GM21390 (cell line): Measurements from ENCODE around the gene AMMECR1.

Experiments used
- ATAC-seq: cut with Tn5 transposase; IDR thresholded peaks from one replicate; pipeline ENCODE4 v1.9.1; 2021; ENCODE audit not compliant: unreplicated experiment

The AMMECR1 gene

DNA sequence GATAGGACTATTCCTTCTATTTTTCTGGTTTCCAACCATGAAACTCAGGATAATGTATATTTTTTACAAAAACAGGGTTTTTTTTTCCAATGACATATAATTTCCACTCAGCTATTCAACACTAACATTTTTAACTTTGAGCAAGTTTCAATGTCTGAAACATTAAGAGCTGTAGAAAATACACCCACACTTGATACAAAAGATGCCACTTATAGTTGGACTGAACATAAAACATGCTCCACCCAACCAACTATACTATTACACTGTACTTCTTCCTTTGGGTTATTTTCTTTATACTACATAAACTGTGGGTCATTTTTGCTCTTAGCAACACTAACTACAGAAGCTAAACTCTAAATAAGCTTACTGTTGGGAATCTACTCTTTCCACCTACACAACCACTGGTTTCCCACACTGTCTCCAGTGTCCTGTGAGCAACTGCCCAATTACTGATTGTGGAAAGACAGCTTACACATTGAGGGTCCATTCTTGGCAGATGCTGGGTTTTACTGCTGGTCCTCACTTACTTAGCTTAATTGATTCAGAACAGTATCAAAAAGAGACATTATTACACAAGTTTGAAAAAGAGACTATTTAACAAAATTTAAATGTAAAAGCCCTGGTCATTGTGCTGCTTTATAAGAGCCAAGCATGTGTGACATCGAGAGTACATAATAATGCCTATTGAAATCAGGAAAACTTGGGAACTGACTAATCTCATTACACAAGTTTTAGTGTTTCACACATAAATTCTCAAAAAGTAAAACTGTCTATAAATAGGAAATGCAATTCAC is 6.3 kb downstream of the AMMECR1 start:
- ATAC-seq: no peak

DNA sequence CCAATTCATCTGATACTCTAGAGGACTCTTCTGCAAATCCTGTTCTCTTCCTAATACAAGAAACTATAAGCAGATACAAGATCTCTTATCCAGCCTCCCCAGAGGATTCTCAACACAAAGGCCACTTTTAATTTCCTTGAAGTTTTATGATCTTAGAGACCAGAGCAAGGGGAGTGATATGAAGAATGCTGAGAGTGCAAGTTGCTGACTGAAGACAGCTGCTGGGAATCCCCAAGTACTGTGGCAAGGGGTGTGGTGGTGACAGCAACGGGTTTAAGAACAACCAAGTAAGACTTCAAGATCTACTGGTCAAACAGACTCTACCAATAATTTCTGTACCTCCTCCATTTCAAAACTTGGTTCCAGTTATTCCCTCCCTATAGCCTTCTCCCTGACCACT is 7.0 kb downstream of the AMMECR1 start:
- no peak for ATAC-seq

DNA sequence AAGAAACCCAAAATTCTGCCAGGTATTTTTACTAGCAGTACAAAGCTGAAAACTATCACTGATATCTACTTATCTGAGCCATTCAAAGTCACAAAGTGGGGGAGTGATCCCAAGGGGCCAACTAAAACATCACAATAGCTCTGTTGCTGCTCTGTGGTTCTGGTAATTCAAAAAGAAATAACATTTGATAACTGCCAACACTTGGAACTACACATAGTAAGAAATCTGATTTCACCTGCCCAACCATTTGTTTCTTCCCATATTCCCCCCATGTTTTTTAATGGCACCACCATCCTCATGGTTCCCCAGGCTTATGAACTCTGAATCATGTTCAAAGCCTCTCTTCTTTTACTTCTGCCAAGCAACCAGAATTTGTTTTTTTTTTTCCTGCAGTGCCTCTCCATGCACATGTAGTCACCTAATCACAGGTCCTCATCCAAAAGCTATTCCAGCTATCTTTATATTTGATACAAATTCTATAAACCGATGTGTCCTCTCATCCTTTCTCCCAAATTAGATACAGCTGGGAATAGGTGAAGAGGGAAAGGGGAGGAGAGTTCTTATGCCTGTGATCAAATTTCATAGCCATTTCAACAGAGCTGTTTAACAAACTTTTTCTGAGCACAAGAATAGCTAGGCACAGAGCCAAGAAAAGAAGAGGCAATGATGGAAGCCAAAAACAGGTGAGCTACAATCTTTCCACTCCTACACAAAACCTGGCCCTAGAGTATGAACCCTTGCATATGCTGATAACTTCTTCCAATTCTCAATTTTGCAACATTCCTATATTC is 7.7 kb downstream of the AMMECR1 start:
- ATAC-seq: no peak

DNA sequence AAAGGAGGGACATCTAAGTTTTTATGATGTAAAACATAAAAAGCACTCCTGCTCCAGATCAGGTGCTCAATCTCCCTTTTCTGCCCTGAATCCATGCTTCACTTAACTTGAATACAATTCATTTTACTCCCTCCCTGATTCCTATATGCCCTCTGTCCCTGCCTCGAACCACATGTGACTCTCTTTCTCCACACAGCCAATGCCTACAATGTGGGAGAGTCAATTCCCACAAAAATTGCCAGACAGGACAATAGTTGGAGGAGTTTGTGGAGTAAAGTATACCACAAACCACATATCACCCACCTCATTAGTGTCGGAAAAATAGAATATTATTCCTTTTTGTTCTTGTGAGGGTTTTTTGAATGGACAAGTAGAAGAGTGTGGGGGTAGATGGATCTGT is 9.7 kb downstream of the AMMECR1 start:
- ATAC-seq: no peak

DNA sequence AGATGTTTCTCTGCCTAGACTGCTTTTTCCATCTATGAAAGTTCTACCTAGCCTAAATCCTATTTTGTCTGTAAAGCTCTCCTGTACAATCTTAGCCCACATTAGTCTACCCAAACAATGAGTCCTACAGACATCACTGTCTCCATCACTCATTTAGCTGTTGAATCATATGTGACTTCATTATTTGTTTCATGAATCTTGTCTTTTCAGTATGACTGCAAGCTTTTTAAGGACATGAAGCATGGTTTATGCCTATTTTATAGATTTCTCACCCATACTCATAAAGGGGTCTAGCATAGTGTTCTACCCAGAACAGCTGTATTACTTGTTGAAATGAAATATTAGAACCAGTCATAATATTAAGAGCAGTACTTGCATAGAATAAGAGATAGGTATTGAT is 13.0 kb downstream of the AMMECR1 start:
- ATAC-seq: no peak

DNA sequence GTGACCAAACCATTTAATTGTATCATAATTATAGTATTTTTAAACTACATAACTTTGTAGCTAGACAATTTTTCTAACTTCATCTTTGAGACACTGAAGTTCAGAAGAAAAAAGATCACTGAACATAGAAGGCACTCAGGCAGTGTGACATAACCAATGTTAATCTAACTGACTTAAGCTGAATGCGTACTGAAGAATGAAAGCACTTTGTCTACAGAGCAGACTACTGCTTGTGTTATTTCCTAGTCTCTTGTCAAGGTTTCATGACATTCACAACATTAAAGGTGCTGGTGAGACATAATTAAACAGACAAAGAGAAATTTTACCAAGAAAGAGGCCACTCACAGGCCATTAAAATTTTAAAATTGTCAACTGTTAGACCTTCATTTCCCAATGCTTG is 13.5 kb downstream of the AMMECR1 start:
- no peak for ATAC-seq

DNA sequence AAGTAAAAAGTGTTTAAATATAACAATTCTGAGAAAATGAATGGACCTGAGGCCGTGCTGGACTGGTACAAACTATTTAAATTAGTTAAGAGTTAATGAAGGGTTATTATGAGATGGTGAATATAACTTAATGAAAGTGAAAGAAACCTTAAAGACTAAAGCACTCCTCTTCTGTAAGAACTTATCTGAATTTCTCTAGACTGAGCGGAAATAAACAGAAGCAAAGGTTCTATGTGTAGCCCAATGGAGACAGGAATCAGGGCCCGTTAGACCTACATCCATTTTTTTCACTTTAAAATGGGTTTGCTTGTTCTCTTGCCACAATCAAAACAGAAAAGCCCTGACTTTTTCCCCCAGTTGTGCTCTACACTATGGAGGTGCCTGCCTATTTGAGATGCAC is 14.9 kb downstream of the AMMECR1 start:
- no peak for ATAC-seq

DNA sequence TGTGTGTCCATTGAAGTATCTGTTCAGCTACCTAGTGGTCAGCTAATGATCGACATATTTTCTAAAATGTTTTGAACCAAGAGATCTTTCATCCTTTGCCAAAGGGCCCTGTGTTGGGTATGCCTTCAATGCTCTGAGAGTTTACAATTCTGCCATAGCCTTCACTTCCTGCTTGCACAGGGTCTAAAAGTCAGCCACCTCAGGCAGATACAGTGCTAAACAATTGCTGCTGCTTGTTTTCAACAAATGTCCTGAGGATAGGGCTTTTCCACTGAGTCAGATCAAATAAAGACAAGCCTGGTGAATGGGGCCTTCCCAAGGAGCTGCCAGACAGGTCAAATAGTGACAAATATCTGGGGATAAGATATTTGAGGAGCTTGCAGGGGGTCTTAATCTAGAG is 16.7 kb downstream of the AMMECR1 start:
- ATAC-seq: no peak

DNA sequence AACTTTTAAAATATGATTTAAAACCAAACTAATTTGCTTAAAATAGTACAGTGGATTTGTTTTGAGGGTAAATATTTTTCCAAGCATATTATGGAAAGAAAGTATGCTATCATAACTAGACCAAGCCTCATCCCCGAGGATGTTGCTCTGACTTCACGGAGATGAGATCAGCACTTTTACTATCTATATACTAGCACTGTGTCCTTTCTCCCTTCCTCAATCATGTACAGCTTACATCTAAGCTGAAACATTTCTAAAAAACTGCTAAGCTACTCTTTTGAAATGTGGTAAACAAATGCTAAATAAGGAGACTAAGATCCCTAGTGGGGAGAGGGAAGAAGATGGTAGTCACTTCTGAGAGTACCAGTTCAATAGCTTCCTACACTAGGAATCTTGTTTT is 23.8 kb downstream of the AMMECR1 start:
- ATAC-seq: no peak

DNA sequence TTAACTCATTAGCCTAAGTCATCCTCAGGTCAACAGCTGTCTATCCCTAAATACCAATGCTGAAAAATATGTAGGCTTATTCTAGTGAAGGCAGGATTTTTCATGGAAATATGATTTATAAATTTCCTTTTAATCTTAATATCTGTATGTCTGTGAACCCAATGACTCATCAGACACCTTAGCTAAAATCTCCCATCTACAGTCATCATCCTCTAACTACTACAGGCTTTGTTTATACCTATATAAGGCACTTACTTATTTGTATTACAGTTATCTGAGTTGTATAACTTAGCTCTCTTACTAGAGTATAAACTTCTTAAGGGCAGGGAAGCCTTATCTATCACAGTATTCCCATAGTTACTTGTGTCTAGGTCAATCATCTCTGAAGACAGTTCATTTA is 24.2 kb downstream of the AMMECR1 start:
- no peak for ATAC-seq

DNA sequence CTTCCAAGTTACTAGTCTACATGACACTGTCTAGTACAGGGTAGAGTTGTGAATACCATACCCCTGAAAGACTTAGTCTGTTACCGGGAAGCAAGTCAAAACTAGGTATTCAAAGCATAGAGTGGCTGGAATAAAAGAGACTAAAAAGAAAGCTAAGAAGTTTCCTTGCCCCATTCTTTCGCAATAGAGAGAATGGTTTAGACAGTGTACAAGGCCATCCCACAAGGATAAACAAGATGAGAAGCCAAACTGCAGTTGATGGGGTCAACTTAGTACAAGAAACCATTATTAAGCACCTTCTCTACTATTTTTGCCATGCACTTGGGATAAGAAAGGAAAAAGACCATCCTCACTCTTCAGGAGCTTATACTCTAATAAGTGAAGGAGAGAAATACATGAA is 30.3 kb downstream of the AMMECR1 start:
- ATAC-seq: no peak

DNA sequence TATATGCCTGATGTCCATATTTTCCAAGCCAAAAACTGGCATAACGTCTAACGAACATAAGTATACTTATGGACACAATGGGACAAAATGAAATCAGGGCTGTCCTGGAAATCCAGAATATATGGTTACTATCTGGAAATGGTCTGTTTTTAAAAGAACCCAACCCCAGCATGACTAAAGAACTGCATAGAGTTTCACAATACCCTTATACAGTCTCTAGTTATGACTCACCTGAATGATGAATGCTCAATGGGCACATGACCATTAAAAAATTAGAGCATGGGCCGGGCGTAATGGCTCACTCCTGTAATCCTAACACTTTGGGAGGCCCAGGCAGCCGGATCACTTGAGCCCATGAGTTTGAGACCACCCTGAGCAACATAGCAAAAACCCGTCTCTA is 31.8 kb downstream of the AMMECR1 start:
- no peak for ATAC-seq

DNA sequence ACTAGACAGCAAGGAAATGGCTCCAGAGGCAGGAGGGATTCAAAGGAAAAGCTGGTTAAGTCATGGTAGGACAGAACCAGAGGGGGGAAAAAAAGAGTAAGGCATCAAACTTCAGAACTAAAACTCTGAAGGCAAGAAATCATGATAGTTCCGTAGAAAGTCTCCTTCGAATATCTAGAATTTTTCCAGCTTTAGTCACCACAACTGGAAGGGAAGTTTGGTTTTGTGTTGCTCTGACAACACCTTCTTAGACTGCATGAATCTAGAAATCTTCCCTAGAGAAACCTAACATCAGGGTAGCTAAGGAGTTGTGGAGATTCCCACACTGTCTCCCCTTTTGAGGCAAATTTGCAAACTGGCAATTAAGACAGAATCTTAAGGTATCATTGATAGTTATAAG is 33.7 kb downstream of the AMMECR1 start:
- no peak for ATAC-seq

DNA sequence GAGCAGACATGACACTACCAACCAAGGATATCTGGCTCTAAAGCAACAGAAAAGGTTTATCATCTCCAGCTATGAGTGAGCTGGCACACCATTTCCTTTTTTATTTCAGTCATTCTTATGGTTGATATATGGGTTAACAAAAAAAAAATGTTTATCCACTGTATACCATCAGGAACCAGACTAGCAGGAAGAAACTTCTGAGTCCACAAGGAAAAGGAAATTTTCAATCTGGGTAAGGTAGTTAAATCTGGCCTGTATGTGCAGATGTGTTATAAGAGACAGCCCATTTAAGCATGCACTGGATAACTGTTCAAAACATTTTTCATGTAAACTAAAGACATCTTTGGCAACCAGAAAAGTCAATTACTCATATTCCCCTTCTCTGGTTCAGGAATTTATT is 35.0 kb downstream of the AMMECR1 start:
- ATAC-seq: no peak

DNA sequence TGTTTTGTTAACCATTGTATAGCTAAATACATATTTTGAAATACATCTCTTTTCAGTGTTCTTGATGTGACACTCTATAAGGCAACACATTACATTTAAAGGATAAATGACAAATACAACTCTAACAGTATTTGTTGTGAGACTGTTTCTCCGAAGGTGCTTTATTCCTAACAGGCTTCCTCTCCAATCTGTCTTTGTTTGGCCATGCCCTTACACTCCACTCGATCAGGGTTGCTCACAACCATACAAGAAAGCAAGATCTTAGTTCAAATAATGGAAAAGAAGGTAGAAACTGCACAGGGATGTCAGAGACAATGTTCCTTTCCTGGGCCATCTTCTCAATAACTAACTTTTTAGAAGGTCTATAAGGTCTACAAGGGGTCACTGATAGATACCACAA is 36.5 kb downstream of the AMMECR1 start:
- no peak for ATAC-seq

DNA sequence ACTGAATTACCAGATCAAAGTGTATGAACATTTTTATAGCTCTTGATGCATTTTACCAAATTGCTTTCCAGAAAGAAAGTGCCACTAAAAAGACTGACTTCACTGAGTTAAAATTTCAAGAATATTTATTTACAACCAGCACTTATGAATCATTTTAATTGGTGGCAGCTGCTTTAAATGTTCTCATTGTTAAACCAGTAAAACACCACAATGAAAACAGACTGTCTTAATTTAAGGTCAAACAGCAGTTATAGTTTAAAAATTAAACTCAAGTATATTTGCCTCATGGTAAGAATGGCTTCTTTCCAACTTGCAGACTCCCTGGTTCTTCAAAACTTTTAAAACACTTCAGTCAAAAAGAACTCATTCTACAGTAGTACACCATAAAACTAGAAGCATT is 36.9 kb downstream of the AMMECR1 start:
- no peak for ATAC-seq

DNA sequence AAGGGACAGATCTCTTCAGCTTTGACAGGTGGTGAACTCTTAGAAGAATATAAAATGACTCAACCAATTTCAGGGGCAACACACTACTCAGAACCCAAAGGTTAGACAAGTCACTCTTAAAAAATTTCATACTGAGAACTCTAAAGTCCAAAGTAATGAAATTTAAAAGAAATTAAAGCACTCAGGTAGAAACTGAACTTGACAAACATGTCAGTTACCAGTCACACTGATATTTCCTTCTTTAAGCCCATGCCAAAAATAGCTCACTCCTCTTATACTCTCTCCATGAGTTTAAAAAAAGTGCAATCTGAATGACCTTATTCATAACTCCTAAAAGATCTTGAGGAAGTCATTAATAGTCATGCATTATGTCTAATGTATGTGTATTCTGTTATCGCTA is 40.3 kb downstream of the AMMECR1 start:
- no peak for ATAC-seq

DNA sequence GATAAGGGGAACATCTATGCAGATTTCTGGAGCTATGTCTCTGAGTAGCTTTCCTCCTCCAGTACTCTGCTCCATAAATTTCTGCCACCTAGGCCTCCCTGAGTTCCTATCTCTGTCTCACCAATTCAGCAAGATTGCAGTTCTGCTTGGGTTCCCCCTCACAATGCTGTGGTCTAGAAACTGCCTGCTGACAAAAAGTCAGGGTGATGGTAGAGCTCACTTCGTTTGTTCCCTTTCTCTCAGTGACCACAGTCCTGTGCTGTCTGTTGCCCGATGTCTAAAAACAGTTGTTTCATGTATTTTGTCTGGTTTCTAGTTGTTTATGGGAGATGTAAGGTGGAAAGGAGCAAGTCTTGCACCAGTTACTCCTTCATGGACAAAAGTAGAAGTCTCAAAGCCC is 41.1 kb downstream of the AMMECR1 start:
- peak; percentile 91 for ATAC-seq

DNA sequence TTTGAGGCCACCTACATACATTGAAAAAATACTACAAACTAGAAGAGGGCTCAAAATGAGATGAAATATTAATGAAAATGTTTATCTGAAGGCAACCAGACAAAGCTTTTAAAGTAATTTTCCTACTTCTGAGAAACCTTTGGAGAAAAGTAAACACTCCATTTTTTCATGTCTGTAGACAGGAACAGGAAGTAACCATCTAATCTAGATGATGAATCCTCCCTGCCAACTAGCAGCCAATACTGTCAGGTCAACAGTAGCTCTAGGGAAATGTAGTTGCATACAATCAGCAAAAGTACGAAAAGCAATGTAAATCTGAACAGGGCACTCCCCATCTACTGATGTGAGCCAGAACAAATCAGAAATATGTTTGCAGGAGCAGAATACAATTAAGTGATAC is 49.0 kb downstream of the AMMECR1 start:
- no peak for ATAC-seq

DNA sequence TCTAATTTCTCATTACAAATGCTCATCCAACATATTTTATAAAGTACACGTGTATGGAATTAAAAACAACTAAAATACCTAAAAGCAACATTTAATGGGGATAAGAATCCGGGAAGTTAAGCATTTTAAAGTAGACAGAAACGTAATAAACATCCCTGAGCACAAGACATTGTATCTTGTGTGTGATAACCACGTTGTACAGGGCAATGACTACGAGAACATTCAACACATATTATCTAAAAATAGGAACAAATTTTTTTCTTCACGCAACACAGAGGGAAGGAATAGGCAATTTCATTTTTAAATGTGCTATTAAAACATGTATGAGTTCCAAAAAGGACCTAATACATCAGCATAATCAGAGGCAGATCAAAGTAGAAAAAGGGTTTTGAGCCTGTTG is 49.5 kb downstream of the AMMECR1 start:
- no peak for ATAC-seq

DNA sequence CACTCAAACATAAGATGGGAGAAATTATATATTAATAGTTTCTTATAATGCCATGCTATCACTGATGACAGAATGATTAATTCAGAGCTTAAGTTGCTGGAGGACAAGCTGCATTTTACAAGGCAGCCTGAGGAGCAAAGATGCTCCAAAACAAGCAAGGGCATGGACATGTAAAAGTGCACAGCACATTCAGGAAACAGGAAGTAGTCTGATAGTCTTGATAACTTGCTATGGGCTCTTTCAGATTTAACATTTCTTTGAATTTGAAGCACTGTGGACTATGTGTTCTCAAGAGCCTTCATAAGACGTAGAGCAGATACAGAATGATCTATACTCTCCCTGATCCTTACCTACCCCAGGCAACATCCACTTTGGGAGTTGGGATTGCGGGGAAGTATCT is 50.0 kb downstream of the AMMECR1 start:
- ATAC-seq: no peak

DNA sequence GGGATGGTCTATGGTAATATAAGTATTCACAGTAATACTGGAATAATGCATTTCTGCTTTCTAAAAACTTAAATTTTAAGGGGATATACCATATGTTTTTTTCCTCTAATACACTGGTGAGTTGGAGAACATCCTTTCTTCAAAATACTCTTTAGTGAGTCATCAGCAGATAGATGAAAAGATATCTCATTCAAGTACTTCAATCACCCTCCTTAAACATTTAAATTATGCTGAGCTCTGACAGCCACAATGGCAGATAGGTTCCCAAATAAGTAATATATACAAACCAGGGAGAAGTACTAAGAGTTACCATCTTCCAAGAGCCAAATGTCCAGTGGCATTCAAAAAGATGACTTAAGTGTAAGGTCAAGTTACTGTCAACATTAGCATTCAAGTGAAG is 52.2 kb downstream of the AMMECR1 start:
- no peak for ATAC-seq

DNA sequence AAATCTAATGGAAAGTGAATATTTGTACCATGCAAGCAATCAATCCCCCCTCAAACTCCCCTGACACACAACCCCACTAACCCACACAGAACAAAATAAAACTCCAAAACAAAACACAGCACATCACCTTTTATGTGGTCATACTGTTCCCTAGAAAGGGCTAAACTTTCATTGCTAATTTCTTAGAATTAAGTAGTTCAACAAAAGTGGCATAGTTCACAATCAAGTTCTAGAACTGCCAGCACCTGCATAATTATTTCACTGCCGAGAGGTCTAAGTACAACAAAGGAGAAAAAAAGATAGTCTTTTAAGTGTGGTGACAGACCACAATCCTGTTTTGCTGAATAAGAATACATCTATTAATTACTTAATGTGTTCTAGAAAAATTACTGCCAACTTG is 58.8 kb downstream of the AMMECR1 start:
- ATAC-seq: no peak
